GM19463 (cell line): ENCODE measurements around the gene SGSM1.
A peak's percentile ranks its signal among the peaks of the same experiment; 100 is the strongest.

Experiments used
- ATAC-seq: cut with Tn5 transposase; IDR thresholded peaks from one replicate; pipeline ENCODE4 v1.9.1; 2021; ENCODE audit warnings: mild to moderate bottlenecking, moderate library complexity; ENCODE audit not compliant: unreplicated experiment

The SGSM1 gene

DNA sequence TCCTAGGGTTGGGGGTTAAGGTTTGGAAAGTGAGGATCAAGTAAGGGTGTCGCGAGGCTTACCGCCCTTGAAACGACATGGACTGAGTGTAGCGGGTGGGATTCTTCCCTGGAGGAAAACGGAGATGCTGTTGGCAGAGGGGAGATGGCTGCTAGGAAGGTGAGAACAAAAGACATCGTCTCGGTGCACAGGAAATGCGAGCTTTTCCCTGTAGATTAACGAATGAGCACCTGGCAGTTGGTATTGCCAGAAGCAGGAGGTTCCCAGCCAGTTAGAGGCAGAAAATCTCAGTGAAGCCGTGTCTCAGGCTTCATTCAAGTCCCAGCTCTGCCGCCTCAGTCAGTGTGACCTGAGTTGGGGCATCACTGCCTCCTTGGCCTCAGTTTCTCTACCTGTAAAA is 141.9 kb downstream of the SGSM1 start:
- ATAC-seq, result no peak

DNA sequence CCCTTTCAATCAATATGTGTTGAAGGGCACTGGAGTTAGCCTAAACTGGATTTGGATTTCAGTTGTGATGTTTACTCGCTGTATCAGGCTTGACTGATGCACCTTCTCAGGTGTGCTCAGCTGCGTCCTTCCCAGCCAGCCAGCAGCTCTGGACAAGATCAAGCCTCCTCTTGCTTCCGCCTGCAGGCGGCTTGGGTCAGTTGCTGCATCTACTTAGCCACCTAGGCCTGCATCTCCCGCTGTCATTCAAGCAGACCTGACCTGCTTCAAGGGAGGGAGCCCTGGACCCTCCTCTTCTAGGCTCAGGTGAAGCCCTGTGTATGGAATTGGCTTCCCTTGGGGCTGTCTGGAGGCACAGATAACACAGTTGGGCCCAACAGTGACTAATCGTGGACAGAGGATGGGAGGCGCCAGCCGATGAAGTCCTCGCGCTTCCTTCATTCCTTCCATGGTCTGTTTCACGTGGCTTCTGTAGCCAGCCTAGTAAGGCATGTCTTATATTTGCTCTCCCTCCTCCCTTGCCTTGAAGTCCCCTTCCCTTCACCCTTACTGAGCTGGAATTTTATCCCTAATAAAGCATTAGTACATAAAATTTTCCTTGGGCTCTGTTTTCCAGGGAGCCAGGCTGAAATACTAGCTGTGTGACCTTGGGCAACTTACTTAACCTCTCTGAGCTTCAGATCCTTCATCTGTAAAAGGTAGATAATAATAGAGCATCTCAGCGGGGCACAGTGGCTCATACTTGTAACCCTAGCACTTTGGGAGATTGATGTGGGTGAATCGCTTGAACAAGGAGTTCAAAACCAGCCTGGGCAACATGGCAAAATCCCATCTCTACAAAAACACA is 142.6 kb downstream of the SGSM1 start:
- ATAC-seq, result no peak

DNA sequence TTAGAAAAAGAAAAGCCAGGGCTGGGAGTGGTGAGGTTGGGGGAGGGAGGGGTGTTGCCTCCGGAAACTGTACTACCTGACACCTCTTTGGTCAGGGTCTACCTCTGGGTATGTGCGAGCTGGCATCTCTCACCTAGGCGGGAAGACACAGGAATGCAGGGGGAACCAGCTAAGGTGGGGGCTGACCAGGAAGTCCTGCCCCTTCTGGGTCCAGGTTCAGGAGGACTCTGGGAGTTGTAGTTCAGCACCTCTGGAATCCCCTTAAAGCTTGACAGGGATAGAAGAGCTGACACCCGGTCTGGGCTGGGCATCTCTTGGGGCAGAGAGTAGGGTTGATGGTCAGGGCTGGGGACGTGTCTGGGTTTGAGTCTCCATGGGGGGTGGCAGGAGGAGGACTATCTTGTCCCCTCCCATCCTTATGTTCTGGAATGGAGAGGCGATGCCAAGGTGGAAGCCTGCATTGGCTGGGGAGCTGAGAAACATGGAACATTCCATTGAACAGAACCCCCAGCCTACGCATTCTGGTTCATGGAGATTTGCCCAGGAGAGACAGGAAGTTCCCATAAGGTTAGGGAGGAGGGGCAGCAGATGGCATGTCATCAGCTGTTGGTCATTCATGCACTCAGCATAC is 144.4 kb downstream of the SGSM1 start:
- no peak for ATAC-seq

- ATAC-seq, result peak; percentile 62
These were observed 146.2 kb downstream of the SGSM1 start, which contains the start of gene KIAA1671 for GRCh38 chr22:24951942-24952836. Gene KIAA1671 (plus strand): TSS chr22:24952716. CDS start chr22:25028000, 75,284 bp downstream.

DNA sequence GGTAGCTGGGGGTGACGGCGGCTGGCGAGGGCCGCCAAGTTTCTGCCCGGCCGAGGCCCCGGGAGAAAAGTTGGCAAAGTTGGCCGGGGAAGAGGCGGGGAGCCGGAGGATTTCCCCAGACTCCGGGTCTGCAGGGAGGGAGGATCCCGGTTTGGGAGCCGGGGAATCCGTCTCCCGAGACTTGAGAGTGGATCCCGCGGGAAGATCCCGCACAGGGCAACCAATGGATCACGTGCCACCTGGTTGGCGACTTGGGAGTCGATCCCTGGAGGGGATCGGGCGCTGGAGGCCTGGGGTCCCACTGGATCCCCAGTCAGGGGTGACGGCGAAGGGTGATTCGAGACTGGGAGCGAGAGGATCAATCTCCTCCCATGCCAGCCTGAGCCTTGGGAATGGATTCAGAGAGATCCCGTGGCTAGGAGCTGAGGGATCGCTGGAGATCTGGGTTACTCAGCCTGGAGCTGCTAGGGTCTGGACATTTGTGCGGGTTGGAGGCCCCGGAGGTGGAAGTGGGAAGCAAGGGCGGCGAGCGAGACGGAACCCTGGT is 146.9 kb downstream of the SGSM1 start:
- ATAC-seq, result no peak

DNA sequence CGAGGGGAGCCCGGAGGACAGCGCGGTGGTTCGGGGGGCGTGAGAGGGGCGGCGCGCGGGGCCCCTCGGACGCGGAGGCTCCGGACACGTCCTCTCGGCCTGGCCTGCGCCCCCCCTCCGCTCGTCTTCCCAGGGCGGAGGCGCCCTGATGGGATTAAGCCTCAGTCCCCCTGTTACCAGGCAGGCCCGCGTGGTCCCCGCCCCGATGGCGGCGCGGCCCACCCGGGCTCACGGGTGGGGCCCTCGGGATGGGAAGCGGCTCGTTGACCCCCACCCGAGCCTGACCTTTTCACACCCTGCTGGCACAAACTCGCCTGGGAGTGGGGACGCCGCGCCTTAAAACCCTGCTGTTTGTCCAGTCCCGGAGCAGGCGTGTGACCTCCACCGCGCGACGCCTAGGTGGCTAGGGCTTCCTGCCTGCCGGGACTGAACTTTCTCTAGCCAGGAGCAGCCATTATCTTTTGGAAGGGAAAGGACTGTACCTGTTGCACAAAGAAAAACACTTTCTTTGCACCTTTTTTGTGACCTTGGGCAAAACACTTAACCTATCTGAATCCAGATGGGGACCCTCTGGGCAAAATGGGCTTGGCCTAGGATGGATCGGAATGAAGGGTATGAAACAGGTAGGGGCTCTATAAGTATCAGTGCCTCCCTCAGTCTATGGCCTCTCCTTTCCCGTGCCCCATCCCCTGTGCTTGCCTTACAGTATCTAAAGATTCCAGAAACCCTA is 147.5 kb downstream of the SGSM1 start:
- ATAC-seq, result no peak

- no peak for ATAC-seq
These were observed 148.1 kb downstream of the SGSM1 start for GRCh38 chr22:24954114-24954463.

DNA sequence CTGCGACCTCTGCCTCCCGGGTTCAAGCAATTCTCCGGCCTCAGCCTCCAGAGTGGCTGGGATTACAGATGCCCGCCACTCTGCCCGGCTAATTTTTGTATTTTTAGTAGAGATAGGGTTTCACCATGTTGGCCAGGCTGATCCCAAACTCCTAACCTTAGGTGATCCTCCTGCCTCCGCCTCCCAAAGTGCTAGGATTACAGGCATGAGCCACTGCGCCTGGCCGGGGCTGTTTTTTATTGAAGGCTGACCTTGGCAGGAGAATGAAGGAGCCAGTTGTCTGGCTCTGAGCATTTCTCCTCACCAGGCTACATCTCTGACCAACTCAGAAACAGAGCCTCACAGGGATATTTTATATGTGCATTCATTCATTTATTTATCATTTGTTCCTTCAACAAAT is 148.8 kb downstream of the SGSM1 start:
- no peak for ATAC-seq

DNA sequence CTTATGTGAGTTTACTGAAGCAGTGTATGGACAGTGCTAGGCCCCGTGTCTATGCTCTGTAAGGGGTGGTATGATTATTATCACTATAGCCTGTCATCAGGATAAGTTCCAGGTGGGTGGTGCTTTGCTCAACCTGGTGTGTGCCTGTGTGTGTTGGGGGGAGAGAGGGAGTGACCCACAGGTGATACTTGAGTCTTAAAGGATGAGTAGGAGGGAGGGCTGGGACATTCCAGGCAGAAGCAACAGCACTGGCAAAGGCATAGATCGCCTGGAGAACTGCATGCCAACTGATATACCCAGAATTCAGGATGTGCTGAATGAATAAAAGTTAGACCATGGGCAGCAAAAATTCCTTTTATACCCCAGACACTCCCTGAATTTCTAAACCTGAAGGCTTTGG is 151.0 kb downstream of the SGSM1 start:
- no peak for ATAC-seq

- ATAC-seq, result no peak
These were observed 155.3 kb downstream of the SGSM1 start for GRCh38 chr22:24961217-24961844.

- ATAC-seq, result no peak
These were observed 156.1 kb downstream of the SGSM1 start for GRCh38 chr22:24962094-24962493.

DNA sequence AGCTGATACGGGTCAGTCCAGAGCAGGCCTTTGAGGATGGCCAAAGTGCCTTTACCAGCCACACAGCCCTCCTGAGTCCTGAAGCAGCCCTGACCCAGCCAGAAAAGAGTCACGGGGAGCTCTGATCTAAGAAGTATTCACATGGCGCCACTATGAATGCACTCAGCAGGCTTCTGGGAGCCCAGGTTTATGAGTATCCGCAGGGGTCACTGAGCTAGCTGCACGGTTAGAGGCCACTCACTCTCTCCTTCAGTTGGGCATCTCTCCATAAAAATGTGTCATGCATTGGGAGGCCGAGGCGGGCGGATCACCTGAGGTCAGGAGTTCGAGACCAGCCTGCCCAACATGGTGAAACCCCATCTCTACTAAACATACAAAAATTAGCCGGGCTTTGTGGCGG is 156.8 kb downstream of the SGSM1 start:
- no peak for ATAC-seq

DNA sequence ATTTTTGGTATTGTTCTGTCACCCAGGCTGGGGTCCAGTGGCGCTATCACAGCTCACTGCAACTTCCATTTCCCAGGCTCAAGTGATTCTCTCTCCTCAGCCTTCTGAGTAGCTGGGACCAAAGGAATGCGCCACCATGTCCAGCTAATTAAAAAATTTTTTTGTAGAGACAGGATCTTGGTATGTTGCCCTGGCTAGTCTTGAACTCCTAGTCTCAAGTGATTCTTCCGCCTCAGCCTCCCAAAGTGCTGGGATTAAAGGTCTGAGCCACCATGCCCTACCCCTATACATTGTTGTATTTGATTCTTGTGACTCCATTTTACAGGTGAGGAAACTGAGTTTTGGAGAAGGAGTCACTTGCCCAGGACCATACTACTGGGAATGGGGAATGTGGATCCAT is 158.4 kb downstream of the SGSM1 start:
- no peak for ATAC-seq

DNA sequence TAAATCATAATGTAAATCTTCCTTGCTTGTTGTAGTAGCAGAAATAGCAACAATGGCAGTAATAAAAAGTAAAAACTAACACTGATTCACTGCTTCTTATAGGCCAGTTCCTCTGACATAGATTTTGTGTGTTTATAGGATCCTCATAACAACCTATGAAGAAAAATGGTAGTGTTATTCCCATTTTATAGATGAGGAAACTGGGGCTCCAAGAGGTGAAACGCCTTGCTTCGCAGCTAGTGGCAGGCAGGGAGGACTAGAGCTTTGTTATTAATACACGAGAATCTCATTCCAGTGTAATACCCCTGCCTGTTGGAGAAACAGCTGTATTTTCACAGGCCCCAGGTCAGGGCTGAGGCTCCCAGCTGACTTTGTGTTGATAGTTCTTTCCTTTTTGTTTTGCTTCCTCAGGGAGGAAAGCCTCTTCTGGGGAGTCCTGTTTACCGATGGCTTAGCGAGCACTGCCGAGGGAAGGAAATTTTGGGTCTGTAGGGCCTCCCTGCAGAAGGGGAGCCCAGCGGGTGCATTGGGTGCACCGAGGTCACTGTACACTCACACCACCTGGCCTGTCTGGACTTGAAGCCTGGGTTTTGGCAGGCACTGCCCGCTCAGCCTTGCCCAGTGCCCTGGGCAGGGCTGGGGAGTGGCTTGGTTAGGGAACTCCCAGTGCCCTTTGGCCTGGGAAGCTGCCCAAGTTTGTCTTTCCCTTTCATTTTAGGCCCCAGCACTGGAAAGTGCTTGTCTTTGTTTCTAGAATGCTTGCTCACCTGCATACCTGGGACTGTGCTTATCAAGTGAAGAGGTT is 160.0 kb downstream of the SGSM1 start:
- ATAC-seq, result no peak

DNA sequence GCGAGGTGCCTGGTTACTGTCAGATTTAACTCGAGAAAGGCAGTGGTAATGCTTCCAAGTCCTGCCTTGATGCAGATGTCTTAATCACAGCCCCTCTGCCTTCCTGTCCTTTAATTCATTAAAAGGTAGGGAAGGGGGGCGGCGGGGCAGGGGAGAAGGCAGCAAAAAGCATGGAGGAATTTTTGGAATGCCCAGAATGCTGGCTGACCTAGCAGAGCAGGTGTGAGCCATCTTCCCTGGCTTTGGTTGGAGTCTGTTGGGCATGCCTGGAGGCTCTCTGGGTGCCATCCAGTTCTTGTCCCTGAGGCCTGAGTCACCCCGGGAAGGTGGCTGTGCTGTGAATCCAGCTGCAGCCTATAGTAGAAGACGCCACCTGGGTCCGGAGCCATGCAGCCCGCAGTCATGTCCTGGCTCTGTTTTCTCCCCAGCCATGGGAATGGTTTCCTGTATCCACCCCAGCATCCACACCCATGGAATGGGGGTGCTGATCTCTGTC is 162.1 kb downstream of the SGSM1 start:
- ATAC-seq, result no peak

GRCh38 chr22:24969560-24970301 is 163.7 kb downstream of the SGSM1 start:
- no peak for ATAC-seq

DNA sequence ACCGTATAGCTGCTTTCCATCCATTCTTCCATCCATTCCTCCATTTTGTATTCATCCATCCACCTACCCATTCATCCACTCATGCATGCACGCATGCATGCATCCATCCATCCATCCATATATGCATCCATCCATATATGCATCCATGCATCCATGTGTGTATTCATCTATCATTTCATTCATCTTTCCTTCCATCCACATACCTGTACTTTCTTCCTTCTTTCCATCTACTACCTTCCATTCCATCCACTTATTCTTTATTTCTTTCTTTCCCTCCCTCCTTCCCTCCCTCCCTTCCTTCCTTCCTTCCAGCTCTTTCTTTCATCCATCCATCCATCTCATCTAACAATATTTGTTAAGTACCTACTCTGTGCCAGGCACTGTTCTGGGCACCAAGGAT is 166.4 kb downstream of the SGSM1 start:
- no peak for ATAC-seq

- no peak for ATAC-seq
These were observed 167.9 kb downstream of the SGSM1 start for GRCh38 chr22:24973872-24974271.
